Keratinocyte (primary cell): ENCODE results near the gene CBY2. TPM values are rescaled to one million over a fixed set of nuclear protein-coding genes. Genes with fewer than 3 reads are reported as not detected.

Experiments
- DNase-seq: peaks from one replicate; pipeline ENCODE4 v3.0.0-alpha.2; 2011; ENCODE audit warnings: low read depth, missing footprints, low spot score
- FAIRE-seq: peaks from 2 replicates; lab custom pipeline; 2011; peaks lifted over from hg19 to GRCh38; lab: Jason Lieb, UNC
- H2AFZ ChIP-seq: 2 replicates; pipeline ENCODE4 v1.6.0; 2012; ENCODE audit warnings: low read length, control low read depth, inconsistent platforms; ENCODE audit not compliant: control insufficient read depth
- H3K27ac ChIP-seq: 2 replicates; pipeline ENCODE4 v1.5.1; 2011; ENCODE audit warnings: low read length; ENCODE audit not compliant: control insufficient read depth, insufficient read depth
- H3K27me3 ChIP-seq: 3 replicates; pipeline ENCODE4 v1.6.0; 2011; ENCODE audit warnings: low read length; ENCODE audit not compliant: control insufficient read depth, insufficient read depth; ENCODE audit errors: extremely low read depth
- H3K36me3 ChIP-seq, 2 experiments: 2 replicates in 1 of 2; 3 replicates in 1 of 2; pipeline ENCODE4 v1.5.1; 2011; ENCODE audit warnings: low read length in 2 of 2, mild to moderate bottlenecking in 1 of 2; ENCODE audit not compliant: control insufficient read depth in 2 of 2, insufficient read depth in 2 of 2; ENCODE audit errors: extremely low read depth in 1 of 2
- H3K4me1 ChIP-seq: 3 replicates; pipeline ENCODE4 v1.5.1; 2011; ENCODE audit warnings: low read length; ENCODE audit not compliant: control insufficient read depth, insufficient read depth; ENCODE audit errors: extremely low read depth
- H3K4me2 ChIP-seq: 3 replicates; pipeline ENCODE4 v1.6.0; 2011; ENCODE audit warnings: low read depth, low read length; ENCODE audit not compliant: control insufficient read depth, insufficient read depth; ENCODE audit errors: extremely low read depth
- H3K4me3 ChIP-seq, 3 experiments: fragments of 200-600 bp in 1 of 3; sonication (generic) in 1 of 3; 2 replicates in 2 of 3; 3 replicates in 1 of 3; pipeline ENCODE4 v1.5.1; 2011 to 2016; ENCODE audit warnings: low read length in 3 of 3, mild to moderate bottlenecking in 3 of 3, control low read depth in 2 of 3, inconsistent platforms in 1 of 3, low read depth in 1 of 3, mixed read lengths in 1 of 3, mixed run types in 1 of 3, moderate library complexity in 1 of 3; ENCODE audit not compliant: control insufficient read depth in 2 of 3, insufficient read depth in 2 of 3; ENCODE audit errors: extremely low read depth in 1 of 3
- H3K79me2 ChIP-seq: 2 replicates; pipeline ENCODE4 v1.6.0; 2012; ENCODE audit warnings: low read length; ENCODE audit not compliant: control insufficient read depth, insufficient read depth
- H3K9ac ChIP-seq: 3 replicates; pipeline ENCODE4 v1.6.0; 2011; ENCODE audit warnings: low read length; ENCODE audit not compliant: control insufficient read depth, insufficient read depth; ENCODE audit errors: extremely low read depth
- H3K9me1 ChIP-seq: 3 replicates; pipeline ENCODE4 v1.6.0; 2011; ENCODE audit warnings: low read length; ENCODE audit not compliant: control insufficient read depth, insufficient read depth; ENCODE audit errors: extremely low read depth
- H3K9me3 ChIP-seq: 2 replicates; pipeline ENCODE4 v1.5.1; 2012; ENCODE audit warnings: low read depth, low read length; ENCODE audit not compliant: control insufficient read depth
- H4K20me1 ChIP-seq: 3 replicates; pipeline ENCODE4 v1.6.0; 2011; ENCODE audit warnings: low read length; ENCODE audit not compliant: control insufficient read depth, insufficient read depth; ENCODE audit errors: extremely low read depth
- CTCF ChIP-seq, 3 experiments: IDR thresholded peaks in 1 of 3; conservative IDR thresholded peaks in 1 of 3; optimal IDR thresholded peaks in 1 of 3; 2 replicates in 2 of 3; 3 replicates in 1 of 3; pipeline versions ENCODE3 to v1.5.1; 2011; ENCODE audit warnings: low read length in 3 of 3, mild to moderate bottlenecking in 3 of 3, moderate library complexity in 2 of 3, control low read depth in 1 of 3, inconsistent platforms in 1 of 3; ENCODE audit not compliant: insufficient read depth in 2 of 3; ENCODE audit errors: extremely low read depth in 1 of 3
- EZH2 ChIP-seq: IDR thresholded peaks from one replicate; pipeline ENCODE4 v1.6.1; 2012; ENCODE audit warnings: inconsistent platforms, mild to moderate bottlenecking, low read length, moderate library complexity
- dilution Hi-C: fragments of 300-500 bp; cut with MboI; formaldehyde crosslinking; loops from one replicate; pipeline ENCODE4 v1.7.0; 2020; ENCODE audit warnings: low sequenced_read_pairs; ENCODE audit not compliant: extremely low pct_ligation_motif_present
- polyA minus RNA-seq, 3 experiments: library from RNA; depleted of rRNA, polyadenylated mRNA; stranded (reverse); fragments of >200 nt; gene quantifications; 1 replicate in 1 of 3; 2 replicates in 1 of 3; 3 replicates in 1 of 3; pipeline ENCODE4 v1.2.3, GENCODE V29; 2011
- polyA plus RNA-seq, 5 experiments: library from polyadenylated mRNA; depleted of rRNA in 3 of 5; stranded (reverse) in 3 of 5; stranded (forward) in 1 of 5; unstranded in 1 of 5; fragments of >200 nt; gene quantifications; 1 replicate in 1 of 5; 2 replicates in 3 of 5; 3 replicates in 1 of 5; pipeline versions ENCODE4 v1.2.1 to v1.2.3, GENCODE V29; 2011 to 2012; ENCODE audit warnings: missing spikeins in 2 of 5, low read depth in 1 of 5, low replicate concordance in 1 of 5

Gene CBY2, protein sequence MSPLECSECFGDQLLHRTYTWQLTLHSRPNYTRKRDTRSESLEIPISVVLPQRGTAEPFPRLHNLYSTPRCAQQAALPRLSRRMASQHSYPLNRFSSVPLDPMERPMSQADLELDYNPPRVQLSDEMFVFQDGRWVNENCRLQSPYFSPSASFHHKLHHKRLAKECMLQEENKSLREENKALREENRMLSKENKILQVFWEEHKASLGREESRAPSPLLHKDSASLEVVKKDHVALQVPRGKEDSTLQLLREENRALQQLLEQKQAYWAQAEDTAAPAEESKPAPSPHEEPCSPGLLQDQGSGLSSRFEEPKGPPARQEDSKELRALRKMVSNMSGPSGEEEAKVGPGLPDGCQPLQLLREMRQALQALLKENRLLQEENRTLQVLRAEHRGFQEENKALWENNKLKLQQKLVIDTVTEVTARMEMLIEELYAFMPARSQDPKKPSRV
- polyA plus RNA-seq (not detected in 3 replicates), polyA minus RNA-seq (not detected in 3 replicates)
- polyA plus RNA-seq (2011; ENCODE audit: low read depth) = not detected
- polyA plus RNA-seq (2011; cell fraction: cytosol; rRNA removed) = not detected in 2 replicates
- polyA plus RNA-seq (2011; cell fraction: nucleus; rRNA removed) = not detected in 2 replicates
- polyA plus RNA-seq (2012; ENCODE audit: low replicate concordance) = not detected in 2 replicates
- not detected for polyA minus RNA-seq (2011; cell fraction: cytosol; rRNA and poly(A)+ RNA removed)
- not detected in 2 replicates for polyA minus RNA-seq (2011; cell fraction: nucleus; rRNA and poly(A)+ RNA removed)

DNA sequence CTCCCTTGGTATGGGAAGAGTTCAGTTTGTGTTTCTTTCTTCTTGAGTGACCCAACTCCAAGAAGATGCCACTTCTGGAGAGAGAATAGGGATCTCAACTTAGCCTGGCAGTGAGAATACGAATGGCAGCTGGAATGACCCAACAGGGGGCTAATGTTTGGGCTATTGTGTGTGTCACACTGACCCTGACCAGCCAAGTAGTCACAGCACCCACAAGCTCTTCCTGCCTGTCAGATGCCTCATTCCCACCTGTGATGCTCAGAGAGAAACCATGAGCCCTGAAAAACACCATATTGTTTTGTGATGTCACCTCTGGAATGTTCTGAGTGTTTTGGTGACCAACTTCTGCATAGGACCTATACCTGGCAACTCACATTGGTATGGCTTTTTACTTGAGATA lies at the start of gene CBY2:
TSS of gene CBY2 (plus strand) at position 233 of the 400 bp plus-strand sequence. CDS start at position 304, 71 bp downstream.
- Histone ChIP-seq H3K9me3 (no peaks in the 10 kb centered on the region), H3K9ac (no peak within 1 kb of the TSS), H3K27ac (no peak within 1 kb of the TSS), H3K4me2 (no peak within 1 kb of the TSS), H3K4me3 (no peak within 1 kb of the TSS), H2AFZ (no peak within 1 kb of the TSS), H3K79me2 (no peaks in the 10 kb centered on the region), H3K9me1 (no peaks in the 10 kb centered on the region), H4K20me1 (no peaks in the 10 kb centered on the region), H3K27me3 (peaks cover 12% of the 10 kb centered on the region), H3K36me3 (no peaks in the 10 kb centered on the region), H3K4me1 (no peaks in the 10 kb centered on the region)
- FAIRE-seq (no peak), DNase-seq (no peak)
- dilution Hi-C loops = no loop called here
- no peak for TF ChIP-seq EZH2
- no peak for TF ChIP-seq CTCF (optimal IDR thresholded peaks at IDR 0.05 in 1 of 3, IDR thresholded peaks at IDR 0.05 in 1 of 3, conservative IDR thresholded peaks at IDR 0.05 in 1 of 3; ENCODE audit: extremely low read depth in 1 of 3, insufficient read depth in 2 of 3, low read length in 3 of 3)

DNA sequence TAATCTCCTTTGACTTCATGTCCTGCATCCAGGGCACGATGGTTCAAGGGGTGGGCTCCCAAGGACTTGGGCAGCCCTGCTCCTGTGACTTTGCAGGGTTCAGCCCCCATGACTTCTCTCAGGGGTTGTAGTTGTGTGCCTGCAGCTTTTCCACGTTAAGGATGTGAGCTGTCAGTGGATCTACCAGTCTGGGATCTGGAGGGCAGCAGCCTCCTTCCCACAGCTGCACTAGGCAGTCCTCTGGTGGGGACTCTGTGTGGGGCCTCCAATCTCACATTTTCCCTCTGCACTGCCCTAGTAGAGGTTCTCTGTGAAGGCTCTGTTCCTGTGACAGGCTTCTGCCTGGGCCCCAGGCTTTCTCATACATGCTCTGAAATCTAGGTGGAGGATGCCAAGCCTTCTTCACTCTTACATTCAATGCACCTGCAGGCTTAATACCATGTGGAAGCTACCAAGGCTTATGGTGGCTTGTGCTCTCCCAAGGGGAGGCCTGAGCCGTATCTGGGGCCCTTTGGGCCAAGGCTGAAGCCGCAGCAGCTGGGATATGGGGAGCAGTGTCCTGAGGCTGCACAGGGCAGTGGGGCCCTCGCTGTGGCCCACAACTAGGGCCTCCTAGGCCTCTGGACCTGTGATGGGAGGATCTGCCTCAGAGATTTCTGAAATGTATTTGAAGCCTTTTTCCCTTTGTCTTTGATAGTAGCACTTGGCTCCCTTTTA lies 47.3 kb upstream of the CBY2 start:
- Histone ChIP-seq H3K4me1 (peaks cover 4% of the 10 kb centered on the region), H3K4me3 (no peak overlapping the region), H3K9me3 (no peaks in the 10 kb centered on the region), H3K4me2 (no peak overlapping the region), H3K79me2 (no peaks in the 10 kb centered on the region), H3K27ac (no peak overlapping the region), H3K9me1 (no peaks in the 10 kb centered on the region), H3K27me3 (no peaks in the 10 kb centered on the region), H4K20me1 (no peaks in the 10 kb centered on the region), H2AFZ (no peak overlapping the region), H3K36me3 (no peaks in the 10 kb centered on the region), H3K9ac (no peak overlapping the region)
- DNase-seq (no peak), FAIRE-seq (no peak)
- dilution Hi-C loops = no loop called here
- no peak for TF ChIP-seq EZH2
- no peak for TF ChIP-seq CTCF (optimal IDR thresholded peaks at IDR 0.05 in 1 of 3, IDR thresholded peaks at IDR 0.05 in 1 of 3, conservative IDR thresholded peaks at IDR 0.05 in 1 of 3; ENCODE audit: extremely low read depth in 1 of 3, insufficient read depth in 2 of 3, low read length in 3 of 3)
